Tongue (tissue), 2 donors: Measurements from ENCODE around the gene KRCC1. TPM values are rescaled to one million over a fixed set of nuclear protein-coding genes. Genes with fewer than 3 reads are reported as not detected.
"Not testable (repeated sequence)": the region's sequence is repeated elsewhere in the genome, so short reads cannot be mapped to it uniquely, and the experiment has no call there.

Experiments used
- DNase-seq: peaks from one replicate; pipeline ENCODE4 v3.0.0-alpha.2; 2015
- total RNA-seq: library from RNA; depleted of rRNA; stranded (reverse); fragments of >200 nt; gene quantifications from one replicate; pipeline ENCODE4 v1.2.3, GENCODE V29; 2014

KRCC1 gene
- total RNA-seq, 1 donor from 2014 or later, result 25.3 TPM

- DNase-seq, result peak; percentile 60
Observed at GRCh38 chr2:88074854-88075292, 19.3 kb upstream of the KRCC1 start.

- DNase-seq, result no peak
Observed at GRCh38 chr2:88074150-88074549, 18.6 kb upstream of the KRCC1 start.

- DNase-seq, result peak; percentile 30
Observed at GRCh38 chr2:88071365-88071764, 15.8 kb upstream of the KRCC1 start.

GRCh38 chr2:88070055-88070454 lies 14.5 kb upstream of the KRCC1 start:
- no peak for DNase-seq

- peak; percentile 24 for DNase-seq
Observed at GRCh38 chr2:88069117-88069516, 13.5 kb upstream of the KRCC1 start.

- peak; percentile 27 for DNase-seq
Observed at GRCh38 chr2:88068044-88068443, 12.5 kb upstream of the KRCC1 start.

GRCh38 chr2:88067598-88067997 lies 12.0 kb upstream of the KRCC1 start, which contains the start of gene SMYD1:
Gene SMYD1 (plus strand): TSS chr2:88067825. CDS start chr2:88067865, 40 bp downstream.
- DNase-seq, result no peak

GRCh38 chr2:88067189-88067588 lies 11.6 kb upstream of the KRCC1 start:
- DNase-seq, result peak; percentile 96

GRCh38 chr2:88066543-88066942 lies 11.0 kb upstream of the KRCC1 start:
- DNase-seq, result peak; percentile 60

- no peak for DNase-seq
Observed at GRCh38 chr2:88061295-88061694, 5.7 kb upstream of the KRCC1 start.

- no peak for DNase-seq
Observed at GRCh38 chr2:88060907-88061275, 5.3 kb upstream of the KRCC1 start.

- DNase-seq, result peak; percentile 63
Observed at GRCh38 chr2:88059979-88060906, 4.7 kb upstream of the KRCC1 start.

- no peak for DNase-seq
Observed at GRCh38 chr2:88058191-88058590, 2.6 kb upstream of the KRCC1 start.

GRCh38 chr2:88057437-88057844 lies 1.9 kb upstream of the KRCC1 start:
- DNase-seq, result no peak

GRCh38 chr2:88054782-88055370 lies 707 bp downstream of the KRCC1 start:
- peak; percentile 64 for DNase-seq

GRCh38 chr2:88053934-88054781 lies 1.4 kb downstream of the KRCC1 start:
- no peak for DNase-seq

GRCh38 chr2:88053296-88053695 lies 2.3 kb downstream of the KRCC1 start:
- DNase-seq, result peak; percentile 31

- no peak for DNase-seq
Observed at GRCh38 chr2:88051792-88052191, 3.8 kb downstream of the KRCC1 start.

GRCh38 chr2:88049622-88050021 lies 6.0 kb downstream of the KRCC1 start:
- no peak for DNase-seq

- DNase-seq, result no peak
Observed at GRCh38 chr2:88048541-88048940, 7.0 kb downstream of the KRCC1 start.

- not testable (repeated sequence) for DNase-seq
Observed at GRCh38 chr2:88045561-88045960, 10.0 kb downstream of the KRCC1 start.

- DNase-seq, result no peak
Observed at GRCh38 chr2:88042476-88042875, 13.1 kb downstream of the KRCC1 start.
